WTC11 (cell line): Measurements from ENCODE around the gene PUS10. TPM values are rescaled to one million over a fixed set of nuclear protein-coding genes. Genes with fewer than 3 reads are reported as not detected.

Experiments used
- ATAC-seq: fragments of 200-7000 bp; cut with Tn5 transposase; 2 replicates; pipeline ENCODE4 v1.10.0; 2021; ENCODE audit warnings: mild to moderate bottlenecking, moderate library complexity
- CTCF ChIA-PET: fragments of 300-600 bp; sonication (Branson Sonifier 250); formaldehyde crosslinking; loops from one replicate; lab custom pipeline; 2021; ENCODE audit warnings: antibody characterized with exemption; lab: Charles Lee
- POLR2A ChIA-PET: fragments of 350-600 bp; sonication (Branson Sonifier 250); formaldehyde crosslinking; loops from one replicate; lab custom pipeline; 2021; ENCODE audit warnings: antibody characterized with exemption; lab: Charles Lee
- DNase-seq: peaks from one replicate; pipeline ENCODE4 v3.0.0; 2021; ENCODE audit warnings: low spot score
- H3K27ac Mint-ChIP-seq: 2 replicates; pipeline ENCODE4 v1.8.0; 2021; ENCODE audit warnings: mixed read lengths
- H3K27me3 Mint-ChIP-seq: 2 replicates; pipeline ENCODE4 v1.8.0; 2021; ENCODE audit warnings: low read depth, mild to moderate bottlenecking, moderate library complexity, mixed read lengths
- H3K36me3 Mint-ChIP-seq: 2 replicates; pipeline ENCODE4 v1.8.0; 2021; ENCODE audit warnings: mixed read lengths
- H3K4me1 Mint-ChIP-seq: 2 replicates; pipeline ENCODE4 v1.8.0; 2022; ENCODE audit warnings: mixed read lengths
- H3K4me3 Mint-ChIP-seq: 2 replicates; pipeline ENCODE4 v1.8.0; 2021; ENCODE audit warnings: mild to moderate bottlenecking, moderate library complexity, mixed read lengths
- H3K9me3 Mint-ChIP-seq: 2 replicates; pipeline ENCODE4 v1.8.0; 2021; ENCODE audit warnings: mixed read lengths
- AR ChIP-seq: fragments of 250-450 bp; sonication (Bioruptor Pico); IDR thresholded peaks from 2 replicates; pipeline ENCODE4 v1.9.0; 2021; ENCODE audit warnings: mild to moderate bottlenecking
- E2F1 ChIP-seq: sonication (generic); formaldehyde crosslinking; IDR thresholded peaks from 2 replicates; pipeline ENCODE4 v1.8.0; 2022; ENCODE audit warnings: mild to moderate bottlenecking, missing genetic modification reagents
- E2F5 ChIP-seq: sonication (generic); formaldehyde crosslinking; IDR thresholded peaks from 2 replicates; pipeline ENCODE4 v1.8.1; 2022; ENCODE audit warnings: mild to moderate bottlenecking, moderate library complexity, missing genetic modification reagents
- ESRRA ChIP-seq: sonication (generic); formaldehyde crosslinking; IDR thresholded peaks from 2 replicates; pipeline ENCODE4 v1.8.1; 2022; ENCODE audit warnings: mild to moderate bottlenecking, missing genetic modification reagents, borderline replicate concordance
- KAT7 ChIP-seq: sonication (generic); formaldehyde crosslinking; IDR thresholded peaks from 2 replicates; pipeline ENCODE4 v1.8.1; 2023; ENCODE audit warnings: missing genetic modification reagents, mild to moderate bottlenecking, borderline replicate concordance
- MLX ChIP-seq: sonication (generic); formaldehyde crosslinking; IDR thresholded peaks from 2 replicates; pipeline ENCODE4 v1.8.1; 2023; ENCODE audit warnings: mild to moderate bottlenecking, missing genetic modification reagents, moderate library complexity
- NR1H2 ChIP-seq: sonication (generic); formaldehyde crosslinking; IDR thresholded peaks from 2 replicates; pipeline ENCODE4 v1.9.0; 2021; ENCODE audit warnings: mild to moderate bottlenecking, moderate library complexity, missing genetic modification reagents
- PRRX2 ChIP-seq: fragments of 250-450 bp; sonication (Bioruptor Pico); IDR thresholded peaks from 2 replicates; pipeline ENCODE4 v1.8.0; 2021; ENCODE audit warnings: mild to moderate bottlenecking
- RELA ChIP-seq: sonication (generic); formaldehyde crosslinking; IDR thresholded peaks from 2 replicates; pipeline ENCODE4 v1.8.1; 2022; ENCODE audit warnings: missing genetic modification reagents, mild to moderate bottlenecking, borderline replicate concordance
- TP53 ChIP-seq: sonication (generic); formaldehyde crosslinking; IDR thresholded peaks from 2 replicates; pipeline ENCODE4 v1.8.1; 2023; ENCODE audit warnings: mild to moderate bottlenecking, missing genetic modification reagents
- ZBTB43 ChIP-seq: sonication (generic); formaldehyde crosslinking; IDR thresholded peaks from 2 replicates; pipeline ENCODE4 v1.8.1; 2023; ENCODE audit warnings: mild to moderate bottlenecking, missing genetic modification reagents
- ZNF121 ChIP-seq: sonication (generic); formaldehyde crosslinking; IDR thresholded peaks from 2 replicates; pipeline ENCODE4 v1.8.0; 2023; ENCODE audit warnings: missing genetic modification reagents
- ZNF138 ChIP-seq: sonication (generic); formaldehyde crosslinking; conservative IDR thresholded peaks from 2 replicates; pipeline ENCODE4 v1.8.1; 2022; ENCODE audit warnings: mild to moderate bottlenecking, moderate library complexity, missing genetic modification reagents
- ZNF232 ChIP-seq: sonication (generic); formaldehyde crosslinking; IDR thresholded peaks from 2 replicates; pipeline ENCODE4 v1.8.0; 2022; ENCODE audit warnings: mild to moderate bottlenecking, missing genetic modification reagents
- total RNA-seq: library from RNA; stranded (reverse); gene quantifications from 3 replicates; pipeline ENCODE4 v1.2.3, GENCODE V29; 2021
- TF ChIP-seq, protein P1 (sequence below): fragments of 200-600 bp; IDR thresholded peaks from 2 replicates; pipeline ENCODE4 v1.8.0; 2022; ENCODE audit warnings: antibody characterized with exemption
- TF ChIP-seq, protein P2 (sequence below): sonication (generic); formaldehyde crosslinking; IDR thresholded peaks from 2 replicates; pipeline ENCODE4 v1.8.1; 2022; ENCODE audit warnings: missing genetic modification reagents, borderline replicate concordance
- TF ChIP-seq, protein P3 (sequence below): fragments of 250-450 bp; sonication (Bioruptor Pico); IDR thresholded peaks from 2 replicates; pipeline ENCODE4 v1.8.0; 2021; ENCODE audit warnings: mild to moderate bottlenecking
- TF ChIP-seq, protein P4 (sequence below): sonication (generic); formaldehyde crosslinking; IDR thresholded peaks from 2 replicates; pipeline ENCODE4 v1.8.1; 2023; ENCODE audit warnings: mild to moderate bottlenecking, missing genetic modification reagents
- TF ChIP-seq, protein P5 (sequence below): fragments of 250-450 bp; sonication (Bioruptor Pico); IDR thresholded peaks from 2 replicates; pipeline ENCODE4 v1.9.0; 2021; ENCODE audit warnings: moderate library complexity, mild to moderate bottlenecking, inconsistent platforms, borderline replicate concordance

Gene PUS10
- total RNA-seq, 1 experiment from 2014 or later: 2.9 TPM

DNA sequence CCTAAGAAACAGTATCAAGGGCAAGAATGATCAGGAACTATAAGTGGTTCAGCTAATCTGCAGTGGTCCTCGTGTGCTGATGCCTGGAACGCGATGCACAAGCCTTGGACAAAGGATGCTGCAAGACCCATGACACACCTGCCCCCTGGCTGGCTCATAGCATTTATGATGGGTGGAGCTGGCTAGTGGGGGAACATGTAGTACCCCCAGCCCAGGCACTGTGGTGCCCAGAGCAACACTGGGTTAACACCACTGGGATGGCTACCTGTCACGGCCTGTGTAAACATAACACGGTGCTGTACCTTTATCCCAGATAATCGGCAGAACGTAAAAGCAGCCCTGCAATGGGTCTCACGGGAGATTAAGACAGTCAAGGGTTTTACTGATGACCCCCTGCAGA, 60.8 kb downstream of the PUS10 start:
- no peaks in the 10 kb centered on the region for H3K9me3 Mint-ChIP-seq
- TF ChIP-seq ZNF232 (CRISPR knock-in tag): no peak
- TF ChIP-seq, protein P1, sequence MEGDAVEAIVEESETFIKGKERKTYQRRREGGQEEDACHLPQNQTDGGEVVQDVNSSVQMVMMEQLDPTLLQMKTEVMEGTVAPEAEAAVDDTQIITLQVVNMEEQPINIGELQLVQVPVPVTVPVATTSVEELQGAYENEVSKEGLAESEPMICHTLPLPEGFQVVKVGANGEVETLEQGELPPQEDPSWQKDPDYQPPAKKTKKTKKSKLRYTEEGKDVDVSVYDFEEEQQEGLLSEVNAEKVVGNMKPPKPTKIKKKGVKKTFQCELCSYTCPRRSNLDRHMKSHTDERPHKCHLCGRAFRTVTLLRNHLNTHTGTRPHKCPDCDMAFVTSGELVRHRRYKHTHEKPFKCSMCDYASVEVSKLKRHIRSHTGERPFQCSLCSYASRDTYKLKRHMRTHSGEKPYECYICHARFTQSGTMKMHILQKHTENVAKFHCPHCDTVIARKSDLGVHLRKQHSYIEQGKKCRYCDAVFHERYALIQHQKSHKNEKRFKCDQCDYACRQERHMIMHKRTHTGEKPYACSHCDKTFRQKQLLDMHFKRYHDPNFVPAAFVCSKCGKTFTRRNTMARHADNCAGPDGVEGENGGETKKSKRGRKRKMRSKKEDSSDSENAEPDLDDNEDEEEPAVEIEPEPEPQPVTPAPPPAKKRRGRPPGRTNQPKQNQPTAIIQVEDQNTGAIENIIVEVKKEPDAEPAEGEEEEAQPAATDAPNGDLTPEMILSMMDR: no peak
- no peak for TF ChIP-seq ZNF138 (CRISPR knock-in tag)
- TF ChIP-seq E2F1: no peak
- TF ChIP-seq AR (CRISPR knock-in tag): no peak
- no peak for TF ChIP-seq NR1H2 (CRISPR knock-in tag)
- TF ChIP-seq TP53 (CRISPR knock-in tag): no peak
- TF ChIP-seq KAT7 (CRISPR knock-in tag): no peak
- TF ChIP-seq RELA (CRISPR knock-in tag): no peak
- DNase-seq (no peak), ATAC-seq (no peak)
- H3K4me1 Mint-ChIP-seq: no peaks in the 10 kb centered on the region
- H3K36me3 Mint-ChIP-seq: no peaks in the 10 kb centered on the region
- CTCF ChIA-PET: no interaction called here
- POLR2A ChIA-PET: no interaction called here
- H3K4me3 Mint-ChIP-seq: no peak overlapping the region
- H3K27me3 Mint-ChIP-seq: no peaks in the 10 kb centered on the region
- H3K27ac Mint-ChIP-seq: no peak overlapping the region

- H3K36me3 Mint-ChIP-seq: peaks cover 12% of the 10 kb centered on the region
These were observed 63.9 kb downstream of the PUS10 start for GRCh38 chr2:60954139-60954538.

More at GRCh38 chr2:60954139-60954538, 63.9 kb downstream of the PUS10 start:
- H3K4me1 Mint-ChIP-seq: no peaks in the 10 kb centered on the region
- no peak overlapping the region for H3K4me3 Mint-ChIP-seq
- H3K27me3 Mint-ChIP-seq: no peaks in the 10 kb centered on the region
- ATAC-seq (no peak), DNase-seq (no peak)
- ChIA-PET POLR2A (no interaction called here), CTCF (no interaction called here)
- H3K9me3 Mint-ChIP-seq: peaks cover 15% of the 10 kb centered on the region
- no peak overlapping the region for H3K27ac Mint-ChIP-seq
- TF ChIP-seq, protein P2, sequence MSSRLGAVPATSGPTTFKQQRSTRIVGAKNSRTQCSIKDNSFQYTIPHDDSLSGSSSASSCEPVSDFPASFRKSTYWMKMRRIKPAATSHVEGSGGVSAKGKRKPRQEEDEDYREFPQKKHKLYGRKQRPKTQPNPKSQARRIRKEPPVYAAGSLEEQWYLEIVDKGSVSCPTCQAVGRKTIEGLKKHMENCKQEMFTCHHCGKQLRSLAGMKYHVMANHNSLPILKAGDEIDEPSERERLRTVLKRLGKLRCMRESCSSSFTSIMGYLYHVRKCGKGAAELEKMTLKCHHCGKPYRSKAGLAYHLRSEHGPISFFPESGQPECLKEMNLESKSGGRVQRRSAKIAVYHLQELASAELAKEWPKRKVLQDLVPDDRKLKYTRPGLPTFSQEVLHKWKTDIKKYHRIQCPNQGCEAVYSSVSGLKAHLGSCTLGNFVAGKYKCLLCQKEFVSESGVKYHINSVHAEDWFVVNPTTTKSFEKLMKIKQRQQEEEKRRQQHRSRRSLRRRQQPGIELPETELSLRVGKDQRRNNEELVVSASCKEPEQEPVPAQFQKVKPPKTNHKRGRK: no peak
- TF ChIP-seq ESRRA (CRISPR knock-in tag): no peak
- TF ChIP-seq MLX: no peak
- no peak for TF ChIP-seq ZBTB43 (CRISPR knock-in tag)
- TF ChIP-seq, protein P3, sequence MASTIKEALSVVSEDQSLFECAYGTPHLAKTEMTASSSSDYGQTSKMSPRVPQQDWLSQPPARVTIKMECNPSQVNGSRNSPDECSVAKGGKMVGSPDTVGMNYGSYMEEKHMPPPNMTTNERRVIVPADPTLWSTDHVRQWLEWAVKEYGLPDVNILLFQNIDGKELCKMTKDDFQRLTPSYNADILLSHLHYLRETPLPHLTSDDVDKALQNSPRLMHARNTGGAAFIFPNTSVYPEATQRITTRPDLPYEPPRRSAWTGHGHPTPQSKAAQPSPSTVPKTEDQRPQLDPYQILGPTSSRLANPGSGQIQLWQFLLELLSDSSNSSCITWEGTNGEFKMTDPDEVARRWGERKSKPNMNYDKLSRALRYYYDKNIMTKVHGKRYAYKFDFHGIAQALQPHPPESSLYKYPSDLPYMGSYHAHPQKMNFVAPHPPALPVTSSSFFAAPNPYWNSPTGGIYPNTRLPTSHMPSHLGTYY (CRISPR knock-in tag): no peak
- TF ChIP-seq, protein P4, sequence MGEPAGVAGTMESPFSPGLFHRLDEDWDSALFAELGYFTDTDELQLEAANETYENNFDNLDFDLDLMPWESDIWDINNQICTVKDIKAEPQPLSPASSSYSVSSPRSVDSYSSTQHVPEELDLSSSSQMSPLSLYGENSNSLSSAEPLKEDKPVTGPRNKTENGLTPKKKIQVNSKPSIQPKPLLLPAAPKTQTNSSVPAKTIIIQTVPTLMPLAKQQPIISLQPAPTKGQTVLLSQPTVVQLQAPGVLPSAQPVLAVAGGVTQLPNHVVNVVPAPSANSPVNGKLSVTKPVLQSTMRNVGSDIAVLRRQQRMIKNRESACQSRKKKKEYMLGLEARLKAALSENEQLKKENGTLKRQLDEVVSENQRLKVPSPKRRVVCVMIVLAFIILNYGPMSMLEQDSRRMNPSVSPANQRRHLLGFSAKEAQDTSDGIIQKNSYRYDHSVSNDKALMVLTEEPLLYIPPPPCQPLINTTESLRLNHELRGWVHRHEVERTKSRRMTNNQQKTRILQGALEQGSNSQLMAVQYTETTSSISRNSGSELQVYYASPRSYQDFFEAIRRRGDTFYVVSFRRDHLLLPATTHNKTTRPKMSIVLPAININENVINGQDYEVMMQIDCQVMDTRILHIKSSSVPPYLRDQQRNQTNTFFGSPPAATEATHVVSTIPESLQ (CRISPR knock-in tag): no peak
- TF ChIP-seq, protein P5, sequence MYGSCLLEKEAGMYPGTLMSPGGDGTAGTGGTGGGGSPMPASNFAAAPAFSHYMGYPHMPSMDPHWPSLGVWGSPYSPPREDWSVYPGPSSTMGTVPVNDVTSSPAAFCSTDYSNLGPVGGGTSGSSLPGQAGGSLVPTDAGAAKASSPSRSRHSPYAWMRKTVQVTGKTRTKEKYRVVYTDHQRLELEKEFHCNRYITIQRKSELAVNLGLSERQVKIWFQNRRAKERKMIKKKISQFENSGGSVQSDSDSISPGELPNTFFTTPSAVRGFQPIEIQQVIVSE (CRISPR knock-in tag): no peak
- TF ChIP-seq ZNF121 (CRISPR knock-in tag): no peak
- TF ChIP-seq PRRX2 (CRISPR knock-in tag): no peak
- no peak for TF ChIP-seq E2F5 (CRISPR knock-in tag)
- TF ChIP-seq, all 79 proteins: peak for 0
